ENCODE measurements around the gene TRMT61A.

TRMT61A gene

DNA sequence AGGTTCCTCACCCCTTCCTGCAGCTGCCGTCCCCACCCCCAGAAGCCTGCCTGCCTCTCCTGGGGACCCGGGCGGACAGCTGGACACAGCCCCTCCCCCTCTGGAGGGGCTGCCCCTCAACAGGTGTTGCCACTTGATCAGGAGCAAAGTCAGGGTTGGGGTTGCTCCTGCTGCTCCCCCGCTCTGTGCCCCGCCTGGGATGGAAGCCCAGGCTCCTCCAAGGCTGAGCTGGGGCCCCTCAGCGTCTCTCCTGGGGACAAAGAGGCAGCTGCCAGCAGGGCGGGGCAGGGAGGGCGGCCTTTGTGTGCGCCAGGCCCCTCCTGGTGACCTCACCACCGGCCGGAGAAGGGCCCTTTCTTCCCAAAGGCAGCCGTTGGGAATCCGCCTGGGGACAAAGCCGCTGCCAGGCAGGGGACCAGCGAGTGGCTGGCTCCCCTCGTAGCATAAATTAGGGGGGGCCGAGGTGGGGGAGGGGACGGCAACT lies 13.7 kb downstream of the TRMT61A start:
- H3K27me3 ChIP-seq (ENCODE audit: control insufficient read depth, insufficient read depth, low read length): no peaks in the 10 kb centered on the region
- H3K4me1 ChIP-seq (ENCODE audit: control insufficient read depth, insufficient read depth, low read length): peaks cover 27% of the 10 kb centered on the region
- no peaks in the 10 kb centered on the region for H3K36me3 ChIP-seq (ENCODE audit: control insufficient read depth, insufficient read depth, low read length)
- WGBS (ENCODE audit: insufficient coverage, insufficient read length): no CpG with 5 or more reads among the region's 18 CpGs
- no peak overlapping the region for H3K4me3 ChIP-seq (ENCODE audit: low read length)
- DNase-seq (ENCODE audit: low read depth, low spot score): no peak
- no peaks in the 10 kb centered on the region for H3K9me3 ChIP-seq (ENCODE audit: control insufficient read depth, insufficient read depth, low read length)
- H3K27ac ChIP-seq (ENCODE audit: low read length): no peak overlapping the region

GRCh38 chr14:103543140-103543539 lies 14.1 kb downstream of the TRMT61A start:
- Histone ChIP-seq H3K4me1 (ENCODE audit: control insufficient read depth, insufficient read depth, low read length) (peaks cover 27% of the 10 kb centered on the region), H3K36me3 (ENCODE audit: control insufficient read depth, insufficient read depth, low read length) (no peaks in the 10 kb centered on the region), H3K9me3 (ENCODE audit: control insufficient read depth, insufficient read depth, low read length) (no peaks in the 10 kb centered on the region), H3K27ac (ENCODE audit: low read length) (no peak overlapping the region), H3K27me3 (ENCODE audit: control insufficient read depth, insufficient read depth, low read length) (no peaks in the 10 kb centered on the region), H3K4me3 (ENCODE audit: low read length) (no peak overlapping the region)
- no peak for DNase-seq (ENCODE audit: low read depth, low spot score)
- WGBS (ENCODE audit: insufficient coverage, insufficient read length): no CpG with 5 or more reads among the region's 10 CpGs

GRCh38 chr14:103543721-103544387 lies 14.9 kb downstream of the TRMT61A start:
- DNase-seq (ENCODE audit: low read depth, low spot score): no peak
- no peaks in the 10 kb centered on the region for H3K27me3 ChIP-seq (ENCODE audit: control insufficient read depth, insufficient read depth, low read length)
- H3K27ac ChIP-seq (ENCODE audit: low read length): no peak overlapping the region
- peaks cover 27% of the 10 kb centered on the region for H3K4me1 ChIP-seq (ENCODE audit: control insufficient read depth, insufficient read depth, low read length)
- no peaks in the 10 kb centered on the region for H3K36me3 ChIP-seq (ENCODE audit: control insufficient read depth, insufficient read depth, low read length)
- WGBS (ENCODE audit: insufficient coverage, insufficient read length): no CpG with 5 or more reads among the region's 19 CpGs
- no peaks in the 10 kb centered on the region for H3K9me3 ChIP-seq (ENCODE audit: control insufficient read depth, insufficient read depth, low read length)
- no peak overlapping the region for H3K4me3 ChIP-seq (ENCODE audit: low read length)

GRCh38 chr14:103544388-103545218 lies 15.6 kb downstream of the TRMT61A start:
- H3K36me3 ChIP-seq (ENCODE audit: control insufficient read depth, insufficient read depth, low read length): no peaks in the 10 kb centered on the region
- peaks cover 27% of the 10 kb centered on the region for H3K4me1 ChIP-seq (ENCODE audit: control insufficient read depth, insufficient read depth, low read length)
- H3K4me3 ChIP-seq (ENCODE audit: low read length): no peak overlapping the region
- no peaks in the 10 kb centered on the region for H3K27me3 ChIP-seq (ENCODE audit: control insufficient read depth, insufficient read depth, low read length)
- no CpG with 5 or more reads among the region's 35 CpGs for WGBS (ENCODE audit: insufficient coverage, insufficient read length)
- H3K27ac ChIP-seq (ENCODE audit: low read length): no peak overlapping the region
- DNase-seq (ENCODE audit: low read depth, low spot score): no peak
- H3K9me3 ChIP-seq (ENCODE audit: control insufficient read depth, insufficient read depth, low read length): no peaks in the 10 kb centered on the region

DNA sequence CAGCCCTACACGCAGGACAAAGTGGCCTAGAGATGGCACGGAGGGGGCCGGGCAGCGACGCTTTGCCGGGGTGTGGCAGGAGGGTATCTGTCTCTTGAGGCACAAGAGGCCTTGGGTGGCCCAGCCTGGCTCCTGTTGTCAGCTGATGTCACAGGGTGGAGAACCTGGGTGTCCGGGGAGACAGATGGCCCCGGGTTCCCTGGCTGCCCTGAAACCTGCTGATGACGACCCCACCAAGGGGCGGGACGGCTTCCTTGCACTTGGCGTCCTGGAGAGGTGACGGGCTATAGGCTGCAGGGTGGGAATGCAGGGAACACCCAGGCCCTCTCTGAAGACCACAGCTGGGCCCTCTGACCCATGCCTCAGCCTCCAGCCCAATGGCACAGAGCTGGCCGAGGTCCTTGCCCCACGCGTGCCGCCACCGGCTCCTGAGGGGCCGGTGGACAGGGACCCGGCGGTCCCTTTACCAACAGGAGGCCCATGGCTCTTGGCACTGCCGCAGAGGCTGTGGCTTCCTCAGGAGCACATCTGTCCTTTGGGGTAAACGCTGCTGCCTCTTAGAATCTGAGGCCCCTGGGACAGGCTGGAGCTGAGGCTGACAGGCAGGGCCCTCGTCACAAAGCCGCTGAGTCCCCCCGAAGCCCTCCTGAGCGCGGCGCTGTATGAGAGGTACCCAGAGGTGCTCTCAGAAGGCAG lies 16.4 kb downstream of the TRMT61A start:
- Histone ChIP-seq H3K27me3 (ENCODE audit: control insufficient read depth, insufficient read depth, low read length) (no peaks in the 10 kb centered on the region), H3K4me1 (ENCODE audit: control insufficient read depth, insufficient read depth, low read length) (peaks cover 27% of the 10 kb centered on the region), H3K36me3 (ENCODE audit: control insufficient read depth, insufficient read depth, low read length) (no peaks in the 10 kb centered on the region), H3K9me3 (ENCODE audit: control insufficient read depth, insufficient read depth, low read length) (no peaks in the 10 kb centered on the region), H3K27ac (ENCODE audit: low read length) (no peak overlapping the region), H3K4me3 (ENCODE audit: low read length) (no peak overlapping the region)
- DNase-seq (ENCODE audit: low read depth, low spot score): no peak
- no CpG with 5 or more reads among the region's 29 CpGs for WGBS (ENCODE audit: insufficient coverage, insufficient read length)

GRCh38 chr14:103545915-103546651 lies 17.1 kb downstream of the TRMT61A start:
- H3K9me3 ChIP-seq (ENCODE audit: control insufficient read depth, insufficient read depth, low read length): no peaks in the 10 kb centered on the region
- no peaks in the 10 kb centered on the region for H3K27me3 ChIP-seq (ENCODE audit: control insufficient read depth, insufficient read depth, low read length)
- H3K27ac ChIP-seq (ENCODE audit: low read length): no peak overlapping the region
- no peak for DNase-seq (ENCODE audit: low read depth, low spot score)
- WGBS (ENCODE audit: insufficient coverage, insufficient read length): no CpG with 5 or more reads among the region's 27 CpGs
- no peaks in the 10 kb centered on the region for H3K36me3 ChIP-seq (ENCODE audit: control insufficient read depth, insufficient read depth, low read length)
- H3K4me3 ChIP-seq (ENCODE audit: low read length): no peak overlapping the region
- H3K4me1 ChIP-seq (ENCODE audit: control insufficient read depth, insufficient read depth, low read length): peaks cover 27% of the 10 kb centered on the region

DNA sequence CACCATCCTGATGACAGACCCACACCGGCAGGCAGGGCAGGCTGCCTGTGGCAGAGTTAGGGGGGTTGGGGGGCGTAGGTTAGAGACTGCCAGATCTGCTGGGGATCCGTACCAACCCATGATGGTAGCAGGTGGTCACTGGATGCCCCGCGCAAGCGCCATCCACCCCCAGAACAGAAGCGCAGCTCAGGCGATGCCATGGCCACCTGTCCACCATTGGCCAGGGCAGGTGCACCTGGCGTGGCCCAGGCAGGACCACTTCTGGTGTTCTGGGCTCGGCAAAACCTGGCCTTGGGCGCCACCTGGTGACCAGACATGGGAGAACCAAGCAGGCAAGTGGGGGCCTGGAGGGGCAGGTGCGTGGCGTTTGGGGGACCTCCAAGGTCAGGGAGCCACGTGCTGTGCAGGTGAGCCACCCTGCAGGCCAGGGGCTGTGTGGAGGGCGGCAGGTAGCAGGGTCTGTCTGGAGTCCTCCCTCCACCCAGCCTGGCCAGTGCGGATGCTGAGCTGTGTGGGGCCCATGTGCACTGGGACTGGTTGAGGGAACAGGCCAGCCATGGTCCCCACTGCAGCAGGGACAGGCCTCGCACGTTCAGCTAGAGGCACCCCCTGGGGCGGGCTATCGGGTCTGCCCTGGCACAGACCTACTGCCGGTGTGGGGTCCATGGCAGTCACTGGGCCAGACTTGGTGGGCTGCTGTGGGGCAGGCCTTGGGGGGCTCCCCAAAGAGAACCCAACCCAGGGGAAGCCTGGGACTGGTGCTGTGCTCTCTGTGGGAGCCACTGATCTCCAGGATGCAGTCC lies 17.9 kb downstream of the TRMT61A start:
- Histone ChIP-seq H3K4me1 (ENCODE audit: control insufficient read depth, insufficient read depth, low read length) (peaks cover 20% of the 10 kb centered on the region), H3K27me3 (ENCODE audit: control insufficient read depth, insufficient read depth, low read length) (no peaks in the 10 kb centered on the region), H3K36me3 (ENCODE audit: control insufficient read depth, insufficient read depth, low read length) (no peaks in the 10 kb centered on the region), H3K4me3 (ENCODE audit: low read length) (no peak overlapping the region), H3K9me3 (ENCODE audit: control insufficient read depth, insufficient read depth, low read length) (no peaks in the 10 kb centered on the region), H3K27ac (ENCODE audit: low read length) (no peak overlapping the region)
- WGBS (ENCODE audit: insufficient coverage, insufficient read length): no CpG with 5 or more reads among the region's 21 CpGs
- no peak for DNase-seq (ENCODE audit: low read depth, low spot score)

DNA sequence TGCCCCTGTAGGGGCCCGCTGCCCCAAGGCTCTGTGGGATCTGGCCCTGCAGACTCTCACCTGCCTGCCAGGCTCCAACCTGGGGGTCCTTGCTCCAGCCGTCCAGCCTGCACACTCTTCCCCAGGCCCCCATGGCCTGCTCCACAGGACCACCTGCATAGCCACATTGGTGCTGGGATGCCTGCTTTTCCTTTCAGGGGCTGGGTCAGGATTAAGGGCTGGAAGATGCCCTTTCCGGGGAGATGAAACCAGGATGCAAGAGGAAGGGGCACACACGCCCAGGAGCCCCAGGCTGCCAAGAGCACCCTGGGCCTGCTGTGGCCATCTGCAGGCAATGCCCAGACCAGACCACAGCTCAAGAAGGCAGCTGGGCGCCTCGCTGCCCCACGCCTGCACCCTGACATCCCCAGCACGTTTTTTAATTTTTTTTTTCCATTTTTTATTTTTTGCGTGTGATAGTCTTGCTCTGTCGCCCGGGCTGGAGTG lies 18.5 kb downstream of the TRMT61A start:
- no peak overlapping the region for H3K4me3 ChIP-seq (ENCODE audit: low read length)
- H3K9me3 ChIP-seq (ENCODE audit: control insufficient read depth, insufficient read depth, low read length): no peaks in the 10 kb centered on the region
- no peaks in the 10 kb centered on the region for H3K36me3 ChIP-seq (ENCODE audit: control insufficient read depth, insufficient read depth, low read length)
- H3K27me3 ChIP-seq (ENCODE audit: control insufficient read depth, insufficient read depth, low read length): no peaks in the 10 kb centered on the region
- peaks cover 15% of the 10 kb centered on the region for H3K4me1 ChIP-seq (ENCODE audit: control insufficient read depth, insufficient read depth, low read length)
- no peak for DNase-seq (ENCODE audit: low read depth, low spot score)
- WGBS (ENCODE audit: insufficient coverage, insufficient read length): no CpG with 5 or more reads among the region's 11 CpGs
- H3K27ac ChIP-seq (ENCODE audit: low read length): no peak overlapping the region

- no CpG with 5 or more reads among the region's 18 CpGs for WGBS (ENCODE audit: insufficient coverage, insufficient read length)
- no peak for DNase-seq (ENCODE audit: low read depth, low spot score)
- H3K4me1 ChIP-seq (ENCODE audit: control insufficient read depth, insufficient read depth, low read length): peaks cover 13% of the 10 kb centered on the region
These were observed 19.0 kb downstream of the TRMT61A start for GRCh38 chr14:103547941-103548462.

More at GRCh38 chr14:103547941-103548462, 19.0 kb downstream of the TRMT61A start:
- Histone ChIP-seq H3K36me3 (ENCODE audit: control insufficient read depth, insufficient read depth, low read length) (no peaks in the 10 kb centered on the region), H3K4me3 (ENCODE audit: low read length) (no peak overlapping the region), H3K27me3 (ENCODE audit: control insufficient read depth, insufficient read depth, low read length) (no peaks in the 10 kb centered on the region), H3K27ac (ENCODE audit: low read length) (no peak overlapping the region), H3K9me3 (ENCODE audit: control insufficient read depth, insufficient read depth, low read length) (no peaks in the 10 kb centered on the region)
